GM23338 (cell line): Measurements from ENCODE around the gene HNF4A.

Source experiments
- CREB1 ChIP-seq: fragments of 250-450 bp; sonication (Bioruptor Pico); IDR thresholded peaks from 2 replicates; pipeline ENCODE4 v1.5.0; 2020; ENCODE audit warnings: low read depth, mild to moderate bottlenecking, moderate library complexity
- CTCF ChIP-seq, 2 experiments: fragments of 200-600 bp in 1 of 2; sonication (generic) in 1 of 2; conservative IDR thresholded peaks; 2 replicates each; pipeline versions ENCODE4 v1.5.1 to v1.6.1; 2016 to 2017; ENCODE audit warnings: antibody characterized with exemption in 2 of 2, low read depth in 2 of 2, mild to moderate bottlenecking in 2 of 2, moderate library complexity in 1 of 2
- EZH2 ChIP-seq: fragments of 200-600 bp; sonication (generic); IDR thresholded peaks from one replicate; pipeline ENCODE4 v1.8.0; 2017; ENCODE audit warnings: antibody characterized with exemption, mild to moderate bottlenecking, low read depth; ENCODE audit not compliant: unreplicated experiment
- EZH2phosphoT487 ChIP-seq: fragments of 200-600 bp; sonication (generic); IDR thresholded peaks from one replicate; pipeline ENCODE4 v1.8.1; 2018; ENCODE audit warnings: antibody characterized with exemption; ENCODE audit not compliant: unreplicated experiment
- JUNB ChIP-seq: IDR thresholded peaks from one replicate; pipeline ENCODE4 v1.6.1; 2016; ENCODE audit warnings: antibody characterized with exemption; ENCODE audit not compliant: unreplicated experiment
- POLR2AphosphoS5 ChIP-seq: IDR thresholded peaks from 2 replicates; pipeline ENCODE4 v1.6.1; 2016; ENCODE audit warnings: antibody characterized with exemption, low read depth
- REST ChIP-seq: IDR thresholded peaks from one replicate; pipeline ENCODE4 v1.6.1; 2018; ENCODE audit warnings: antibody characterized with exemption; ENCODE audit not compliant: unreplicated experiment
- STAT1 ChIP-seq: IDR thresholded peaks from one replicate; pipeline ENCODE4 v1.6.1; 2016; ENCODE audit warnings: antibody characterized with exemption; ENCODE audit not compliant: unreplicated experiment
- ZNF114 ChIP-seq: fragments of 250-450 bp; sonication (Bioruptor Pico); IDR thresholded peaks from 2 replicates; pipeline ENCODE4 v1.5.0; 2020; ENCODE audit warnings: mild to moderate bottlenecking, moderate library complexity
- ZNF331 ChIP-seq: fragments of 250-450 bp; sonication (Bioruptor Pico); IDR thresholded peaks from 2 replicates; pipeline ENCODE4 v1.5.0; 2020; ENCODE audit warnings: low read depth, mild to moderate bottlenecking, moderate library complexity

GRCh38 chr20:44445742-44446710 is 90.5 kb downstream of the HNF4A start:
- TF ChIP-seq CTCF (conservative IDR thresholded peaks at IDR 0.05; ENCODE audit: low read depth in 2 of 2) (no peak), EZH2 (no peak), POLR2AphosphoS5 (no peak), EZH2phosphoT487 (no peak), CREB1 (CRISPR knock-in tag) (no peak), JUNB (no peak), STAT1 (no peak), REST (no peak), ZNF114 (no peak), ZNF331 (no peak)
